ENCODE data around the gene PTPRN2. TPM values are rescaled to one million over a fixed set of nuclear protein-coding genes. Genes with fewer than 3 reads are reported as not detected.

The PTPRN2 gene
- total and polyA plus RNA-seq, 2 of the 8 experiments (the other 6 are each of a cell fraction or from before 2014, with no cell fraction given): 2.6 to 4.5 TPM

- Histone ChIP-seq H3K14ac (ENCODE audit: insufficient read length) (no peak overlapping the region), H3K4me2 (ENCODE audit: insufficient read depth in 1 of 2, low read depth in 2 of 2, low read length in 2 of 2) (no peak overlapping the region), H2AK5ac (ENCODE audit: low read depth, low read length) (no peak overlapping the region), H4K20me1 (replicated peaks in 1 of 2; ENCODE audit: control insufficient read depth in 1 of 2, insufficient read depth in 2 of 2, low read length in 2 of 2) (peaks cover 2 to 9% of the 10 kb centered on the region in 2 experiments), H2BK120ac (replicated peaks; ENCODE audit: low read depth, low read length) (no peak overlapping the region), H3K4me3 (ENCODE audit: extremely low read depth in 1 of 4, insufficient read depth in 2 of 4, low read depth in 3 of 4, low read length in 4 of 4) (no peak overlapping the region), H3K18ac (ENCODE audit: extremely low read depth, low read length) (no peak overlapping the region), H3K27me3 (replicated peaks in 1 of 4; ENCODE audit: control insufficient read depth in 3 of 4, extremely low read depth in 1 of 4, insufficient read depth in 3 of 4, low read length in 3 of 4) (peaks cover 36 to 93% (median 78%) of the 10 kb centered on the region in 4 experiments), H3K4me1 (replicated peaks in 1 of 4; ENCODE audit: control insufficient read depth in 3 of 4, insufficient read depth in 4 of 4, low read length in 3 of 4) (no peaks in the 10 kb centered on the region), H2AFZ (ENCODE audit: low read length) (no peak overlapping the region), H3K4ac (replicated peaks; ENCODE audit: insufficient read length, low read depth, low read length) (no peak overlapping the region), H2BK15ac (ENCODE audit: low read length) (no peak overlapping the region), H2BK20ac (ENCODE audit: low read length) (no peak overlapping the region), H3K27ac (ENCODE audit: low read depth, low read length) (no peak overlapping the region), H3K79me1 (ENCODE audit: low read depth, low read length) (no peaks in the 10 kb centered on the region), H3K36me3 (ENCODE audit: control insufficient read depth in 2 of 4, insufficient read depth in 4 of 4, low read length in 3 of 4) (no peaks in the 10 kb centered on the region), H2BK5ac (ENCODE audit: low read depth, low read length) (no peak overlapping the region), H3K79me2 (ENCODE audit: control insufficient read depth in 1 of 2, insufficient read depth in 2 of 2, low read length in 2 of 2) (no peaks in the 10 kb centered on the region), H3K23ac (ENCODE audit: insufficient read length) (no peak overlapping the region), H4K8ac (ENCODE audit: extremely low read depth, insufficient read depth, low read length) (no peak overlapping the region), H2BK12ac (ENCODE audit: low read depth, low read length) (no peak overlapping the region), H3K9me3 (ENCODE audit: insufficient read depth in 2 of 2, low read depth in 1 of 2, low read length in 1 of 2) (no peaks in the 10 kb centered on the region), H3K23me2 (ENCODE audit: low read depth, low read length) (no peaks in the 10 kb centered on the region), H3K56ac (replicated peaks; ENCODE audit: insufficient read length, low read depth, low read length) (no peak overlapping the region), H4K5ac (ENCODE audit: insufficient read length, low read depth, low read length) (no peak overlapping the region), H3K9ac (replicated peaks in 1 of 4; ENCODE audit: extremely low read depth in 1 of 4, low read depth in 3 of 4, low read length in 3 of 4) (no peak overlapping the region), H4K91ac (replicated peaks; ENCODE audit: insufficient read length, low read length) (no peak overlapping the region)
- TF ChIP-seq SIX5 (IDR thresholded peaks at IDR 0.05; ENCODE audit: low read depth, low read length) (no peak), ASH2L (IDR thresholded peaks at IDR 0.05; ENCODE audit: low read length) (no peak), KDM5A (IDR thresholded peaks at IDR 0.05; ENCODE audit: low read length) (no peak), CTBP2 (IDR thresholded peaks at IDR 0.05; ENCODE audit: borderline replicate concordance, insufficient read depth, insufficient read length, low read length) (no peak)
- CTCF ChIA-PET (ENCODE audit: partially characterized antibody): interaction anchor here (0.5 kb wide), 1 partner anchor 110 kb away, joined by 3 read pairs; no protein-coding TSS in a partner anchor
- POLR2A ChIA-PET (ENCODE audit: partially characterized antibody): no interaction called here
- DNase-seq (ENCODE audit: low read depth in 1 of 2, low spot score in 2 of 2): no peak
- 85% methylated on average over 4 of the region's 4 CpGs; no CpG with 5 or more reads in 1 of the 2 experiments for WGBS, 2 experiments (ENCODE audit: extremely low coverage in 1 of 2, insufficient coverage in 1 of 2, insufficient read length in 1 of 2, insufficient replicate concordance in 2 of 2, low coverage in 1 of 2, low lambda C conversion rate in 2 of 2, missing lambda C conversion rate in 1 of 2)
- no peak for FAIRE-seq
Measured at GRCh38 chr7:157599491-157599890, 988.1 kb downstream of the PTPRN2 start.

All from H1 (cell line).